CD4-positive, alpha-beta T cell treated with Interleukin-17A for 4 hours (primary cell): ENCODE data around the gene TRERF1.
"Not testable (repeated sequence)": the region's sequence is repeated elsewhere in the genome, so short reads cannot be mapped to it uniquely, and the experiment has no call there.

ENCODE experiments used
- DNase-seq: peaks from one replicate; pipeline ENCODE4 v3.0.0-alpha.2; 2020; ENCODE audit warnings: mixed read lengths

The TRERF1 gene

DNA sequence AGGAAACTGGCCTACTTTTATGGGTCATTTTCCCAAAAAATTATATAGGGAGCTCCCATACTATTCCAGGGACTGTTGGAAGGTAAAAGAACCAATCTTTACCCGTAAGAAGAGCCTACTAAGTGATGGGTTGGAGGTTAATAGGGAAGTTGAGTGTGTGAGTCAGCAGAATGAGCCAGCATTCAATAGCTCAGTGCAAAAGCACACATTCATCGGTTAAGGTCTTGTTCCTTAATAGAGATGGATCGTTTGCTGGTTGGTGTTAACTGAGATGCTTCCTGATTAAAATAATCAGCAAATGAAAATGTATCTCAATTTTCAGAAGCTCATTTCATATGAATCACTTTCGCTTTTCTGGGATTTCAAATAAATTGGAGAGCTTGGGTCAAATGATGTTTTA lies 118.8 kb downstream of the TRERF1 start:
- DNase-seq, result no peak

GRCh38 chr6:42331019-42331418 lies 120.7 kb downstream of the TRERF1 start:
- DNase-seq, result no peak

DNA sequence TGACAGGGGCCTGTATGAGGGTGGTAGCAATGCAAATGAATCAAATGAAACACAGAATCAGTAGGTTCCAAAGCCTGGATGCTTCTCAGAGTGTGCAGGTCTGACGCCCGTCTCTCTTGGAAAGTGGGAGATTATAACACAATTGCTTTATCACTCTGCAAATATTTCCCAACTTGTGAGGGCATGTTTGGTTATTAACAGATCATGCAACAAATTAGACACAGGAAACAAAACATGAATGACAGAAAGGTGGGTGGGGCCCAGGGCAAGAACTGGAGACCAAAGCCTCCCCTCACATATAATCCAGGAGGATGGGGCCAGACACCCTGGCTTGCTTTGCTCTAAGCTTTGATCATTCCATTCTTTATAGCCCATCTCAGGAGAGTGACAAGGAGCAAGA lies 125.5 kb downstream of the TRERF1 start:
- DNase-seq, result no peak

DNA sequence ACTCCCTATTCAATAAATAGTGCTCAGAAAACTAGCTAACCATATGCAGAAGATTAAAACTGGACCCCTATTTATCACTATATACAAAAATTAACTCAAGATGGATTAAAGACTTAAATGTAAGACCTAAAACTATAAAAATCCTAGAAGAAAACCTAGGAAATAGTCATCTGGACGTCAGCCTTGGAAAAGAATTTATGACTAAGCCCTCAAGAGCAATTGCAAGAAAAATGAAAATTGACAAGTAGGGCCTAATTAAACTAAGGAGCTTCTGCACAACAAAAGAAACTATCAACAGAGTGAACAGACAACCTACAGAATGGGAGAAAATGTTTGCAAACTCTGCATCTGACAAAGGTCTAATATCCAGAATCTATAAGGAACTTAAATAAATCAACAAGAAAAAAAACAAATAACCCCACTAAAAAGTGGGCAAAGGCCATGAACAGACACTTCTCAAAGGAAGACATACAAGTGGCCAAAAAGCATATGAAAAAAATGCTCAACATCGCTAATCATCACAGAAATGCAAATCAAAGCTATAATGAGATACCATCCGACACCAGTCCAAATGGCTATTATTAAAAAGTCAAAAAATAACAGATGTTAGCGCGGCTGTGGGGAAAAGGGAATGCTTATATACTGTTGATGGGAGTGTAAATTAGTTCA lies 126.9 kb downstream of the TRERF1 start:
- not testable (repeated sequence) for DNase-seq

DNA sequence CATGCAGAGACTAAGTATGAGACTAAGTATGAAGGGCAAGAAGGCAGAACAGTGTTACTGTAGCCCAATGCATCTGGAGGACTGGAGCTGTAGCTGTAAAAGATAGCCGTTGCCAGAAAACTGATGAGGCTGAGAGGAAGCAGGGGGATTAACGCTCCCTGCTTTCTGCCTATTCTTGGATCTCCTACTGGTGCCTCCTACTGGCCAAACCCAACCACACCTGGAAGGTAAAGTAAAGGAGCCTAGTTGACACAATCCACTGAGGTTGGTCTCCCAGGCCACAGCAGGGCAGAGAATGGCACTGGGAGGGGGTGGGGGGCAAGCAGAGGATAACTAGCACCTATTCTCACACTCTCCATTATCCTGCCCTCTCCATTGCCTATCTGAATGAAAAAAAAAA lies 129.1 kb downstream of the TRERF1 start:
- no peak for DNase-seq

GRCh38 chr6:42321976-42322375 lies 129.8 kb downstream of the TRERF1 start:
- DNase-seq, result no peak

DNA sequence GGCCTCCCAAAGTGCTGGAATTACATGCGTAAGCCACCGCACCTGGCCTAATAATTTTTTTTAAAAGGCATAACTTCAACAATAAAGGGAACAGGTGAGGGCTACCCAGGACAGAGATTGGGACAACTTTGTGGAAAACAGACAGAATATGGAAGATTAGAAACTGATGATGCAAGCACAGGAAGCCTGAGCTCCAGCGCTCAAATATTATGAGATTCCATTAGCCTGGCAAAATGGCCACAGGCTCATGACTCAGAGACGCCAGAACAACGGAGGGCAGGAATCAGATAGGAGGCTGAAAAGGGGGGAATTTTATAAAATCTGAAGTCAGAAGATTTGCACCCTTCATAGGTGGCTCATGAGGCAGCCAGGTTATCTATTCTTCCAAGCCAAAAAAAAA lies 131.0 kb downstream of the TRERF1 start:
- DNase-seq, result no peak

DNA sequence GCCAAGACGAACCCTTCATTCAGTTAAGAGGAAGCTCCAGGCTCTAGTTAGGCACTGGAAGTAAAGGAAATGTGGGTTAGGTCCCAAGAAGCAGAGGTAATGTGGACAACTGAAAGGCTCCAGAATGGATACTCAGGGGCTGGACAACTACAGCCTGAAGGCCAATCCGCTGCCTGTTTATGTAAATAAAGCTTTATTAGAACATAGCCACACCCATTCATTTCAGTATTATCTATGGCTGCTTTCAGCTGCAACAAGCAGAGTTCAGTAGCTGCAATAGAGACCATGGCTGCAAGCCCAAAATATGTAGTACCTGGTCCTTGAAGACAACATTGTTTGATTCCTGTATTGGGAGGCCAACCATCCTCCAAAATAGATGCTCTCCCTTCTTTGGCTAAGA lies 133.2 kb downstream of the TRERF1 start:
- DNase-seq, result no peak

DNA sequence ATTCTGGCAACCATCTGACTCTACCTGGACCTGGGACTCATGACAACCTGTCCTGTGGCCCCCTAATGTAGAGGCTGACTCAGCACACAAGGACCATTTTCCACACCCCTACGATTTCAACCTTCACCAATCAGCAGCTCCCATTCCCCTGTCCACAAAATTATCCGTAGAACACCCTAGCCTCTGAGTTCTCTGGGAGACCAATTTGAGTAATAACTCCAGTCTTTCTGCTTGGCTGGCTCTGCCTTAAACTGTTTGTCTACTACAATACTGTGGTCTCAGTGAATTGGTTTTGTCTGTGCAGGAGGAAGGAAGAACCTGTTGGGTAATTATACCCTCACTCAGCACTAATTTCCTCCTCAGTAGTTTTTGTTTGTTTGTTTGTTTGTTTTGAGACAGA lies 134.7 kb downstream of the TRERF1 start:
- DNase-seq, result no peak

DNA sequence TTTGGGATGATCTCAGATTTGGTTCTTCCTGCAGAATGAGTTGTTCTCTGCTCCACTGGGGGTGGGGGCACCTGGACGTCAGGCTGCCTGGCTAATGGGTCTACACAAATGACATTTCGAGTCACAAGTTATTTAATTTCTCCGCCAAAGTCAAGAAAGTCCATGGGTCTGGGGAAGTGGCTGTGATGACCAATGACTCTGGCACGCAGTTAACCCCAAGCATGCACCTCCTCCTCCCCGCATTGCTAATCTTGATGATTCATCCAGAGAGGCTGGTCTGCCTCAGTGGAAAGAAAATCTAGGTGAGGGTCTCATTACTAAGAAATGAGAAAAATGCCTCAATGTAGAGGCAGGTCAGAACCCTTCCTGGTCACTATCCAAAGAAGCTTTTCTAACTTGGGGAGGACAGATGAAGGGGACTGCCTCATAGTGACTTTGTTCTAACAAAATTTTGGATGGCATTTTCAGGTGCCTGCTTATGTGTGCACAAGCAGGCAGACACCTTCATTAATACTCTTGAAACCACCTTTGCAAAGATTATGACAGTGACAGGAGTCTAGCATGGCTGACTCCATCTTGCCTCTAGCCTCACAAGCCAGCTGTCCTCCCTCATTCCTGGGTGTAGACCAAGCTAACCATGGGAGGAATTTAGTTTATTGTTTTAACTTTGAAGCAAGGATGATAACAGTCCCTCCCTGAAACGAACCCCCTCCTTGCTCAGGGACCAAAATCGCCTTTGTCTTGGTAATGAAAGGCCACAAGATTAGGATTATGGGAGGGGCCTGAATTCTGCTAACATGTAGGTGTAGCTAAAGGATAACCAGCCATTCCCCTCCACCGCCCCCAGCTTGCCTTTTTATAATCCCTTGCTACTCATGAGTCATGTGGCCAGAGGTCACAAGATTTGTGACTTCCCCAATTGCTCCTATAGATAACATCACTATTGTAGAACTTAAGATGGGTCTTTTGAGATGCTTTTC lies 135.4 kb downstream of the TRERF1 start:
- no peak for DNase-seq

DNA sequence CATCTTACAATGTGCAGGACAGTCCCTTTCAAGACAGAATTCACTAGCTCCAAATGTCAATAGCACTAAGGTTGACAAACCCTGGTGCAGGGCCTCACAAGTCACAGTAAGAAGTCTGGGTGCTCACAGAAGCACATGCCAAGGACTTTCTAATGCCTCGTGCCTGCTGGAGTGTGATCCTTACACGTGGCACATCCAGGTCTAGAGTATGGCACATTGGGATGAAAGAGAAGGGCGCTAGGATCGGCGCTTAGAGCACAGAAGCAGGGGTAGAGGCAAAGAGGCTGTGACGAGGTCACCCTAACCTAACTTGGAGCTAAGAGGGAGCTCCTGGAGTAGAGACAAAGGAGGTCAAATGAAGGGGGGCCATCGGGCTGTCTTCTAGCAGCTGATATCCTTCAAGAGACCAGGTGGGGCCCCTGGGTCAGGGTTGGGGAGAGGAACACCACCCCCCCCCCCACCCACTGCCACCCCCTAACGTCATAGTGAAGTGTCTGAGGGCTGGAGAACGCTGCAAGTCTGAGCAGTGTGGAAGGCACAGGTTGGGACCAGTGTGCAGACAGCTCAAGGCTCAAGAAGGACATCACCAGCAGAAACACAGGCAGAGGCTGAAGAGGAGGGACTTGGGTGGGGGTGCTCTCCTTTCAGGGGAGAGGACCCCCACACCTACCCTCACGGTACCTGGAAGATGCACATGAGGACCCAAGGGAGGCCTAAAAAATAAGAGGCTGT lies 136.3 kb downstream of the TRERF1 start:
- DNase-seq, result no peak

- no peak for DNase-seq
Observed at GRCh38 chr6:42314571-42315258, 137.0 kb downstream of the TRERF1 start.

DNA sequence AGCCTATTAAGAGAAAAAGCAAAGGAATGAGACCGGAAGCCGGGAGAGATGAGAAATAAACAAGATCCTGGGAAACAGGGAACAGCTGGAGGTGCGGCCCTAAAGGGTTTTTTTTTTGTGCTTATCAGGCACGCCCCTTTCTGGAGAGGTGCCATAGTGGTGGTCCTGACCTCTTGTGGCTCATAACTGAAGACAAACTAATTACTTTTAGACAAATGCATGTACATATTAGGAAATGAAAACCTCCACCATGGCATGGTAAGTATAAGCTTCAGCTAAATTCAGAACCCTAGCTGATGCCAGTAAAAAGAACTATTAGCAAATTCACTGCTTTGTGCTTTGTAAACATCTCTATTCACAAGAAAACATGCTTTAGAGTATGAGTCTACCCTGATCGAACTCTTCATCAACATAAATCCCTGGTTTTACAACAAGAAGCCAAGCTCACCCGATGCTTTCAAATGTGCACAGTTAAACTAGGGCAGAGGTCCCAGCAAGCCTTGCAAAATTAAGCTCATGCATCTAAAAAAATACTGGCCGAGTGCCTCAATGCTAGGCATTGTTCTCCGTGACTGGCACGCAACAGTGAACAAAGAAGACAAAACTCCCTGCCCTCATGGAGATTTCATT lies 137.7 kb downstream of the TRERF1 start:
- DNase-seq, result no peak

DNA sequence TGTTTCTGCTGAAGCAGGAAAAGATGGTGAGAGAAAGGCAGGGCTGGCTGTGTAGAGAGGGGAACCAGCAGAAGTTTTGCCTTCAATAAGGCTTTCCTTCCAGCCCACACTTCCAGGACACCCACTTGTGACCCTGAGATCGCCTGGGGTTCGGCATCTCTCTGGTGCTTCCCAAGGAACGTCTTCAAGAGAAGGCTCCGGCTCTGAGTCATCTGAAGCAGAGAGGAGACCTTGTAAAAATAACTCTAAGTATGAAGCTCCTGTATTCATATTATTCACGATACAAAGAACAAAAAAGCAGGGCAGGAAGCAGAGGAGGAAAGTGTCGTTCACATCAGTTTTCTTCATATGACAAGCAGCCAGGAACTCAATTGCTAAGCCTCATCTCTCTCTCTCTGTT lies 138.7 kb downstream of the TRERF1 start:
- no peak for DNase-seq

DNA sequence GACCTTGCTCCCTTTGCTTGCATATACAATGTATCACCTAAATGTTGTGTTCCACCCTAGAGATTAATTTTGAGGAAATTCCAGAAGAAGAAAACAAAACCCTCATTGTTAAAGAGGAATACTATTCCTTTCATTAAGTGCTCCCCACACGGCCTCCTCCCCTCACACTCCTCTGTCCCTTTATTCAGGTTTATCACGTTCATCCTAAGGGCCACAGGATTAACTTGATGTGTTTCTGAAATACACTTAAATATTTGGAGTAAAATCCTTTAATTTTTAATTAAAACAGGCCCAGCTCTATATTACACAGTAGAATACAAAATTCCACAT lies 144.6 kb downstream of the TRERF1 start:
- DNase-seq, result no peak

DNA sequence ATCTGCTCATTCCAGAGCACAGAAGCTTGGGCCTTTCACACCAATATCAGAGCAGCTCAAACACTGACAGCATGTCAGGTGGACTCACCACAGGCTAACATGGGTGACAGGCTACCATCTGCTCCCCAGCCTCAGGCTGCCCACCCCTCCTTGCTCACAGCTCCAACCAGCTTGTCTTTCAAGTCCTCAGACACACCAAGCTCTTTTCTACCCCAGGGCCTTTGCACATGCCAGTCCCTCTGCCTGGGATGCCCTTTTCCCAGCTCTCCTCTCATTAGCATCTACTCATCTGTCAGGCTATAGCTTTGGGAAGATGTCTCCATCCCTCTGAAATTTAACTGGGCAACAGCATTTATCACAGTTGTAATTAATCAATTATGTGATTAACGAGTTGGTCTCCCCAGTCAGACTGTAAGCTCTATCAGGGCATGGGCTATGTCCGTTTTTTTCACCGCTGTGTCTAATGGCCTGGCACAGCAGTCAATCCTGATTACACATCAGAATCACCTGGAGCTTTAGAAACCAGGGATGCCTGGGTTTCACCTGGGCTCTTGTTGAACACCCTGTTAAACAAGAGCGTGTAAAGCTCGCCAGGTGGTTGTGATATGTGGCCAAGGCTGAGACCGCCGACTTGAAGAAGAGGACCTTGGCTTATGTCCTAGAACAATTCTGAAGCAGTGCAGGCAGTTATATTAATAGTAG lies 145.1 kb downstream of the TRERF1 start:
- no peak for DNase-seq

- DNase-seq, result no peak
Observed at GRCh38 chr6:42304053-42304712, 147.5 kb downstream of the TRERF1 start.

GRCh38 chr6:42302411-42302810 lies 149.3 kb downstream of the TRERF1 start:
- no peak for DNase-seq

DNA sequence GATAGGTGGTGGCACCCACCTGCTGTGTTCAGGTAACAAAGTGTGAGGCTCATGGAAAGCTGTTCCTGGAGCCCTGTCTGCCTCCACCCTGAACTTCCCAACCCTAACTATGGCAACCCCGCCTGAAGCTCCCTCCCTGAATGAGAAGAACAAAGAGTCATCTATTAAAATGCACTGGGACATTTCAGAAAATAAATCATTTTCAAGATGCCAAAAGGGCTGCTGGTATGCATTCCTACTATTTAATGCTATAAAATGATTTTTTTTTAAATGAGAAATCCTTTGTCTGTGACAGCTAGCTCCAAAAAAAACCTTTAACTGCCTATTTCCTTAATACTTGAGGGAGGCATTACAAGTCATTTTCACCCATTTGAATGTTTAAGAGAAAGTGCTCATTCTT lies 149.7 kb downstream of the TRERF1 start:
- no peak for DNase-seq

DNA sequence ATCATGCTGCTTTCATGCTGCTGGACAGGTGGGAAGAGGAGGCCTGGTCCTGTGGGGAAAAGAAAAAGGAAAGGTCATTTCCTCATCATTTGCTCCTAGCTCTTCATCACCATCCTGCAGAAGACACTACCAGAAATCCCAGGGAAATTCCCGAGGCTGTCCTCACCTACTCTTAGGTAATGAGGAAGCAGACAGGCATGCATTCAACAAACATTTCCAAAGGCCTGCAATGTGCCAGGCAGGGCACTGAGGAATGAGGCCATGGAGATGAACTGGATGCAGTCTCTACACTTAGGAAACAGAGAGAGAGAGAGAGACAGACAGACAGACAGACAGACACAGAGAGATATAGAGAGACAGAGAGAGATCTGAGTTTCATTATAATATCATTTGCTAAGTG lies 151.0 kb downstream of the TRERF1 start:
- DNase-seq, result no peak

DNA sequence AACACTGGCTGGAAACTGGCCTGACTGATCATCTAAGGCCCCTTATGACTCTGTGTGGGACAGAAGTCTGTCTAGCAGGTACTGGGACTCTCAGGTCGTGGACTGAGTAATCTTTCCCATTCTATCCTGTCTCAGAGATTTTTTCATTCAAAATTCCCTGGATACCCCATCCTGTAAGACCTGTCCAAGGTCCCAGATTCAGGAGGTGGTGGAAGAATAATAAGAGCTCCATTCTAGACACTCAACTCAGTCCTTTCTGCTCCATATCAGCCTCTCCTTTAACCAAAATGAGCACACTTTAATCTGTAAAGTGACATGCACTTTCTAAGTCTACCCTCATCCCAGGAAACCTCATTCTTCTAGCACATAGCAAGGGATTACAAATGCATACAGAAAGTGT lies 151.5 kb downstream of the TRERF1 start:
- no peak for DNase-seq
